HepG2 (cell line): ENCODE data around the gene ACADSB. TPM values are rescaled to one million over a fixed set of nuclear protein-coding genes. Genes with fewer than 3 reads are reported as not detected.

ENCODE experiments used
- DBP ChIP-seq: sonication (generic); formaldehyde crosslinking; IDR thresholded peaks from 2 replicates; pipeline ENCODE4 v1.4.0; 2020; ENCODE audit warnings: missing genetic modification reagents; ENCODE audit errors: not compliant biosample characterization
- DNMT1 ChIP-seq: sonication (generic); formaldehyde crosslinking; IDR thresholded peaks from 2 replicates; pipeline ENCODE4 v1.5.1; 2020; ENCODE audit warnings: mild to moderate bottlenecking, missing genetic modification reagents
- GTF2F1 ChIP-seq: fragments of 150-350 bp; IDR thresholded peaks from 2 replicates; pipeline ENCODE4 v1.6.1; 2014; ENCODE audit warnings: low read length
- HNRNPLL ChIP-seq: fragments of 200-400 bp; formaldehyde crosslinking; IDR thresholded peaks from 2 replicates; pipeline ENCODE4 v1.6.1; 2017; ENCODE audit warnings: mild to moderate bottlenecking, low read depth, low read length; ENCODE audit not compliant: poor library complexity, severe bottlenecking
- MAFF ChIP-seq: IDR thresholded peaks from 2 replicates; pipeline ENCODE4 v1.6.1; 2011; ENCODE audit warnings: low read depth, low read length, improper control_type of control experiment
- MATR3 ChIP-seq: sonication (generic); formaldehyde crosslinking; IDR thresholded peaks from 2 replicates; pipeline ENCODE4 v1.4.0; 2020; ENCODE audit warnings: missing genetic modification reagents
- MNT ChIP-seq: fragments of 450-650 bp; IDR thresholded peaks from 2 replicates; pipeline ENCODE4 v1.6.1; 2016
- NCOA1 ChIP-seq: sonication (generic); formaldehyde crosslinking; IDR thresholded peaks from 2 replicates; pipeline ENCODE4 v1.9.0; 2021; ENCODE audit warnings: missing genetic modification reagents
- NR2F1 ChIP-seq, 2 experiments: fragments of 450-650 bp in 1 of 2; formaldehyde crosslinking in 1 of 2; IDR thresholded peaks; 2 replicates each; pipeline versions ENCODE4 v1.5.0 to v1.6.1; 2016 to 2020; ENCODE audit warnings: mild to moderate bottlenecking in 1 of 2, missing compliant biosample characterization in 1 of 2, missing genetic modification reagents in 1 of 2, moderate library complexity in 1 of 2
- PAF1 ChIP-seq: IDR thresholded peaks from 2 replicates; pipeline ENCODE4 v1.6.1; 2016; ENCODE audit warnings: missing genetic modification reagents, missing compliant biosample characterization
- POLR2A ChIP-seq, 2 experiments: IDR thresholded peaks; 2 replicates each; pipeline ENCODE4 v1.6.1; 2011; ENCODE audit warnings: low read depth in 2 of 2, low read length in 2 of 2, mild to moderate bottlenecking in 1 of 2, moderate library complexity in 1 of 2; ENCODE audit not compliant: insufficient read depth in 1 of 2
- PRDM10 ChIP-seq: sonication (generic); formaldehyde crosslinking; IDR thresholded peaks from 2 replicates; pipeline ENCODE4 v1.4.0; 2020; ENCODE audit warnings: low read depth, missing genetic modification reagents
- RAD51 ChIP-seq: fragments of 450-650 bp; IDR thresholded peaks from 2 replicates; pipeline ENCODE4 v1.6.1; 2016; ENCODE audit warnings: borderline replicate concordance
- RFXANK ChIP-seq: IDR thresholded peaks from 2 replicates; pipeline ENCODE4 v1.6.1; 2016
- TBP ChIP-seq: sonication (generic); formaldehyde crosslinking; IDR thresholded peaks from 2 replicates; pipeline ENCODE4 v1.5.0; 2020; ENCODE audit warnings: missing genetic modification reagents
- TEAD3 ChIP-seq: optimal IDR thresholded peaks from 2 replicates; pipeline ENCODE3; 2016; ENCODE audit warnings: borderline replicate concordance
- ZNF225 ChIP-seq: sonication (generic); formaldehyde crosslinking; IDR thresholded peaks from 2 replicates; pipeline ENCODE4 v1.4.0; 2020; ENCODE audit warnings: mild to moderate bottlenecking, missing genetic modification reagents
- ZNF232 ChIP-seq: sonication (generic); formaldehyde crosslinking; IDR thresholded peaks from 2 replicates; pipeline ENCODE4 v1.4.0; 2020; ENCODE audit warnings: missing genetic modification reagents, borderline replicate concordance
- ZNF333 ChIP-seq: sonication (generic); formaldehyde crosslinking; IDR thresholded peaks from 2 replicates; pipeline ENCODE4 v1.4.0; 2020; ENCODE audit warnings: mild to moderate bottlenecking, missing genetic modification reagents, borderline replicate concordance
- ZNF33B ChIP-seq: sonication (generic); formaldehyde crosslinking; IDR thresholded peaks from 2 replicates; pipeline ENCODE4 v1.5.1; 2020; ENCODE audit warnings: mild to moderate bottlenecking, missing genetic modification reagents
- ZNF367 ChIP-seq: sonication (generic); formaldehyde crosslinking; IDR thresholded peaks from 2 replicates; pipeline ENCODE4 v1.4.0; 2020; ENCODE audit warnings: missing genetic modification reagents, borderline replicate concordance
- ZNF672 ChIP-seq: sonication (generic); formaldehyde crosslinking; IDR thresholded peaks from 2 replicates; pipeline ENCODE4 v1.8.1; 2022; ENCODE audit warnings: missing genetic modification reagents
- ZNF709 ChIP-seq: sonication (generic); formaldehyde crosslinking; IDR thresholded peaks from 2 replicates; pipeline ENCODE4 v1.5.0; 2020; ENCODE audit warnings: mild to moderate bottlenecking, missing genetic modification reagents
- ZNF788 ChIP-seq: sonication (generic); formaldehyde crosslinking; IDR thresholded peaks from 2 replicates; pipeline ENCODE4 v1.5.0; 2020; ENCODE audit warnings: mild to moderate bottlenecking, missing genetic modification reagents, borderline replicate concordance
- ZNF839 ChIP-seq: sonication (generic); formaldehyde crosslinking; IDR thresholded peaks from 2 replicates; pipeline ENCODE4 v1.4.0; 2020; ENCODE audit warnings: missing genetic modification reagents, mild to moderate bottlenecking, borderline replicate concordance
- ZNF850 ChIP-seq: sonication (generic); formaldehyde crosslinking; conservative IDR thresholded peaks from 2 replicates; pipeline ENCODE4 v1.9.0; 2021; ENCODE audit warnings: mild to moderate bottlenecking, missing genetic modification reagents
- polyA plus RNA-seq, 8 experiments: library from polyadenylated mRNA; depleted of rRNA in 3 of 8; stranded (reverse) in 7 of 8; unstranded in 1 of 8; fragments of >200 nt; fragmentation: Illumina TruSeq in 4 of 8; extraction: Trizol in 4 of 8; gene quantifications; 2 replicates each; pipeline versions ENCODE4 v1.2.1 to v1.2.3, GENCODE V29; 2011 to 2016; ENCODE audit warnings: low read depth in 4 of 8, missing spikeins in 1 of 8, mixed read lengths in 1 of 8; ENCODE audit not compliant: insufficient read depth in 1 of 8
- total RNA-seq, 5 experiments: library from RNA; depleted of rRNA; stranded (reverse); fragments of >200 nt; fragmentation: Illumina TruSeq; extraction: Trizol; gene quantifications; 2 replicates each; pipeline ENCODE4 v1.2.3, GENCODE V29; 2016; ENCODE audit warnings: low read depth in 1 of 5

ACADSB gene
- total and polyA plus RNA-seq, 2 of the 13 experiments (the other 11 are each of a cell fraction or from before 2014, with no cell fraction given): 80.0 to 87.6 TPM

GRCh38 chr10:123035467-123036086 lies 26.8 kb downstream of the ACADSB start (continued):
- no peak for TF ChIP-seq ZNF33B (CRISPR knock-in tag)
- no peak for TF ChIP-seq DBP (CRISPR knock-in tag)
- TF ChIP-seq MAFF: no peak
- no peak for TF ChIP-seq ZNF709 (CRISPR knock-in tag)
- TF ChIP-seq DNMT1: no peak
- no peak for TF ChIP-seq POLR2A (IDR thresholded peaks at IDR 0.05; ENCODE audit: insufficient read depth in 1 of 2, low read depth in 2 of 2, low read length in 2 of 2)
- 0 out of 2 replicates have a peak, but pooled peaks have one; percentile 53 for TF ChIP-seq ZNF232 (CRISPR knock-in tag)
- no peak for TF ChIP-seq ZNF225 (CRISPR knock-in tag)
- TF ChIP-seq ZNF333 (CRISPR knock-in tag): no peak
- TF ChIP-seq ZNF672 (CRISPR knock-in tag): no peak
- no peak for TF ChIP-seq RAD51
- no peak for TF ChIP-seq PRDM10 (CRISPR knock-in tag)
- TF ChIP-seq HNRNPLL: no peak
- no peak for TF ChIP-seq NCOA1 (CRISPR knock-in tag)
- TF ChIP-seq GTF2F1: no peak
- peak; percentile 7; the same call in 1 of the 2 replicates for TF ChIP-seq MNT
- TF ChIP-seq TBP (CRISPR knock-in tag): no peak
- no peak for TF ChIP-seq MATR3 (CRISPR knock-in tag)
- TF ChIP-seq TEAD3 (CRISPR knock-in tag): peak; percentile 41
- no peak for TF ChIP-seq RFXANK (CRISPR knock-in tag)
- peak; percentile 77 to 83 for TF ChIP-seq NR2F1 (CRISPR knock-in tag; IDR thresholded peaks at IDR 0.05)
- no peak for TF ChIP-seq ZNF850 (CRISPR knock-in tag)
- no peak for TF ChIP-seq PAF1 (CRISPR knock-in tag)
- no peak for TF ChIP-seq ZNF839 (CRISPR knock-in tag)
- peak; percentile 36; the same call in 1 of the 2 replicates for TF ChIP-seq ZNF788 (CRISPR knock-in tag)
- TF ChIP-seq ZNF367 (CRISPR knock-in tag): no peak
